GM23338 (cell line): Measurements from ENCODE around the gene IGF2. TPM values are rescaled to one million over a fixed set of nuclear protein-coding genes. Genes with fewer than 3 reads are reported as not detected.

Experiments
- ATAC-seq: fragments of 200-7000 bp; cut with Tn5 transposase; 3 replicates; pipeline ENCODE4 v1.9.1; 2020
- DNase-seq: peaks from one replicate; pipeline ENCODE4 v3.0.0-alpha.2; 2015; ENCODE audit warnings: low spot score
- H2AFZ ChIP-seq: fragments of 200-600 bp; sonication (generic); 2 replicates; pipeline ENCODE4 v1.8.0; 2016; ENCODE audit warnings: antibody characterized with exemption, mild to moderate bottlenecking, moderate library complexity
- H3F3A ChIP-seq: fragments of 200-600 bp; sonication (generic); replicated peaks from 2 replicates; pipeline ENCODE4 v1.8.0; 2017; ENCODE audit warnings: antibody characterized with exemption, mixed run types, low read depth
- H3K27ac ChIP-seq: fragments of 200-600 bp; sonication (generic); 2 replicates; pipeline ENCODE4 v1.6.1; 2016; ENCODE audit warnings: low read depth
- H3K27me3 ChIP-seq: fragments of 200-600 bp; sonication (generic); 2 replicates; pipeline ENCODE4 v1.8.0; 2016; ENCODE audit warnings: mild to moderate bottlenecking, mixed run types, moderate library complexity; ENCODE audit not compliant: insufficient read depth
- H3K36me3 ChIP-seq: fragments of 200-600 bp; sonication (generic); 2 replicates; pipeline ENCODE4 v1.8.0; 2016; ENCODE audit warnings: mild to moderate bottlenecking; ENCODE audit not compliant: insufficient read depth
- H3K4me1 ChIP-seq: fragments of 200-600 bp; sonication (generic); 2 replicates; pipeline ENCODE4 v1.8.0; 2016; ENCODE audit warnings: mild to moderate bottlenecking, moderate library complexity; ENCODE audit not compliant: insufficient read depth
- H3K4me2 ChIP-seq: fragments of 200-600 bp; sonication (generic); 2 replicates; pipeline ENCODE4 v1.7.1; 2017; ENCODE audit warnings: mixed run types
- H3K4me3 ChIP-seq: fragments of 200-600 bp; sonication (generic); 2 replicates; pipeline ENCODE4 v1.6.1; 2016; ENCODE audit warnings: mixed run types
- H3K79me2 ChIP-seq: fragments of 200-600 bp; sonication (generic); replicated peaks from 2 replicates; pipeline ENCODE4 v1.8.0; 2017; ENCODE audit warnings: mild to moderate bottlenecking; ENCODE audit not compliant: insufficient read depth
- H3K9me2 ChIP-seq: fragments of 200-600 bp; sonication (generic); 2 replicates; pipeline ENCODE4 v1.8.0; 2017; ENCODE audit not compliant: insufficient read depth
- H4K20me1 ChIP-seq: fragments of 200-600 bp; sonication (generic); replicated peaks from 2 replicates; pipeline ENCODE4 v1.8.0; 2017; ENCODE audit warnings: mild to moderate bottlenecking; ENCODE audit not compliant: insufficient read depth
- H3K27ac Mint-ChIP-seq: 2 replicates; pipeline ENCODE4 v1.8.0; 2020; ENCODE audit warnings: inconsistent platforms, mild to moderate bottlenecking, moderate library complexity, mixed read lengths
- H3K27me3 Mint-ChIP-seq: 3 replicates; pipeline ENCODE4 v1.8.0; 2022; ENCODE audit warnings: low read depth, mild to moderate bottlenecking, moderate library complexity, mixed read lengths, inconsistent platforms; ENCODE audit not compliant: insufficient read depth, poor library complexity
- H3K36me3 Mint-ChIP-seq: 3 replicates; pipeline ENCODE4 v1.8.0; 2021; ENCODE audit warnings: low read depth, mild to moderate bottlenecking, inconsistent platforms, moderate library complexity, mixed read lengths
- H3K4me1 Mint-ChIP-seq: 3 replicates; pipeline ENCODE4 v1.8.0; 2020; ENCODE audit warnings: mild to moderate bottlenecking, inconsistent platforms, mixed read lengths
- H3K4me3 Mint-ChIP-seq: 3 replicates; pipeline ENCODE4 v1.8.0; 2021; ENCODE audit warnings: moderate library complexity, mild to moderate bottlenecking, inconsistent platforms, mixed read lengths
- H3K9me3 Mint-ChIP-seq: 3 replicates; pipeline ENCODE4 v1.8.0; 2020; ENCODE audit warnings: moderate library complexity, mild to moderate bottlenecking, inconsistent platforms, mixed read lengths
- CREB1 ChIP-seq: fragments of 250-450 bp; sonication (Bioruptor Pico); IDR thresholded peaks from 2 replicates; pipeline ENCODE4 v1.5.0; 2020; ENCODE audit warnings: low read depth, mild to moderate bottlenecking, moderate library complexity
- EZH2 ChIP-seq: fragments of 200-600 bp; sonication (generic); IDR thresholded peaks from one replicate; pipeline ENCODE4 v1.8.0; 2017; ENCODE audit warnings: antibody characterized with exemption, mild to moderate bottlenecking, low read depth; ENCODE audit not compliant: unreplicated experiment
- JUNB ChIP-seq: IDR thresholded peaks from one replicate; pipeline ENCODE4 v1.6.1; 2016; ENCODE audit warnings: antibody characterized with exemption; ENCODE audit not compliant: unreplicated experiment
- NANOG ChIP-seq: IDR thresholded peaks from 2 replicates; pipeline ENCODE4 v1.6.1; 2016; ENCODE audit warnings: antibody characterized with exemption, borderline replicate concordance
- POLR2AphosphoS5 ChIP-seq: IDR thresholded peaks from 2 replicates; pipeline ENCODE4 v1.6.1; 2016; ENCODE audit warnings: antibody characterized with exemption, low read depth
- ZNF114 ChIP-seq: fragments of 250-450 bp; sonication (Bioruptor Pico); IDR thresholded peaks from 2 replicates; pipeline ENCODE4 v1.5.0; 2020; ENCODE audit warnings: mild to moderate bottlenecking, moderate library complexity
- ZNF331 ChIP-seq: fragments of 250-450 bp; sonication (Bioruptor Pico); IDR thresholded peaks from 2 replicates; pipeline ENCODE4 v1.5.0; 2020; ENCODE audit warnings: low read depth, mild to moderate bottlenecking, moderate library complexity
- polyA plus RNA-seq: library from polyadenylated mRNA; unstranded; fragments of >200 nt; fragmentation: Nextera tagmentation; extraction: Ambion mirVana; gene quantifications from 2 replicates; pipeline ENCODE4 v1.2.1, GENCODE V29; 2016
- total RNA-seq: library from RNA; depleted of rRNA; stranded (reverse); fragments of >200 nt; shearing (Covaris generic); gene quantifications from 2 replicates; pipeline ENCODE4 v1.2.3, GENCODE V29; 2014
- TF ChIP-seq, protein P1 (sequence below): IDR thresholded peaks from one replicate; pipeline ENCODE4 v1.6.1; 2018; ENCODE audit warnings: antibody characterized with exemption; ENCODE audit not compliant: unreplicated experiment
- TF ChIP-seq, protein P2 (sequence below): IDR thresholded peaks from 2 replicates; pipeline ENCODE4 v1.6.1; 2016; ENCODE audit warnings: antibody characterized with exemption

Gene IGF2
- total and polyA plus RNA-seq, 2 experiments from 2014 or later: 1.4 to 4.0 TPM

DNA sequence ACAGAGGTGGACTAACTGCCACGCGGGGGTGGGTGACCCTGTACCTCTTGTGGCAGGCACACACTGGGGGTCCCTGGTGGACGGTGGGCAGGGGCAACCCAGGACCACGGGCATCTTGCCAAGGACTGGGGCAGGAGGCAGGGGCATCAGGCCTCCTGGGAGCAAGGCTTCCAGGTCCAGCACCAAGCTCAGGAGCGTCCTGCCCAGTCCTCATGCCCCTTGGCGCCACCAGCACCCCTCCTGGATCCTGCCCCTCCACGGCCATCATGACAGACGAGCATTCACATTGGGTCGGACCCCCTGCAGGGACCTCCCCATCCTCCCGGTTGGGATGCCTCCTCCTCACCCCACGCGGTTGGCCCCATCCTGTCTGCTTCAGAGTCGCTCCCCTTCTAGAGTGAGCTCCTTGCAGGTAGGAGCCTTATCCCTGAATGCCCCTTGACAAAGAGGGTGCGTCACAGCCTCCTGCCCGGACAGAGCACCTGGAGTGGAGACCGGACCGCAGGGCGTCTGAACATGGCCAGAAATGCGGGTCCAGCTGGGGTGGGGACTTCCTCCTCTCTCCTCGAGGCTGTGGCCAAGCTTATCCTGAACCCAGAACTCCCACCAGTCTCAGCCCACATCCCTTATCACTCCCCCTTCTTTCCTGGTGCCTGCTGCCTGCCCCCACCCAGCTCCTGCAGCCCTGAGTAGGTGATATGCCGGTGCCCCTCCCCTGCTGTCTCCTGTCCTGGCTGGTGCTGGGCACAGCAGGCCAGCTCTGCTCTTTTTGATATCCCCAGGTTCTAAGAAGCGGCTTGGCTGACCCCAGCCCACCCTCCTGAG lies 40.3 kb downstream of the IGF2 start:
- H3K36me3 Mint-ChIP-seq: no peaks in the 10 kb centered on the region
- H3K27me3 Mint-ChIP-seq: peaks cover 20% of the 10 kb centered on the region
- 0 out of 2 replicates have a peak, but pooled peaks cover 2% of the 10 kb centered on the region for H3F3A ChIP-seq
- H4K20me1 ChIP-seq: no peaks in the 10 kb centered on the region
- H3K4me1 Mint-ChIP-seq: peaks cover 18% of the 10 kb centered on the region
- H3K4me1 ChIP-seq: peaks cover 12% of the 10 kb centered on the region; the same call in 1 of the 2 replicates
- H3K4me3 ChIP-seq: no peak overlapping the region
- TF ChIP-seq JUNB: no peak
- TF ChIP-seq EZH2: no peak
- no peaks in the 10 kb centered on the region; the same call in 2 of the 3 replicates for H3K9me3 Mint-ChIP-seq
- H3K27ac ChIP-seq: no peak overlapping the region
- H3K9me2 ChIP-seq: peaks cover 5% of the 10 kb centered on the region; the same call in 1 of the 2 replicates
- H3K27me3 ChIP-seq: no peaks in the 10 kb centered on the region
- H3K36me3 ChIP-seq: no peaks in the 10 kb centered on the region
- no peak overlapping the region for H3K4me2 ChIP-seq
- no peak for DNase-seq
- no peak overlapping the region for H3K4me3 Mint-ChIP-seq
- no peaks in the 10 kb centered on the region for H3K79me2 ChIP-seq
- no peak overlapping the region for H2AFZ ChIP-seq
- no peak overlapping the region for H3K27ac Mint-ChIP-seq
- no peak for ATAC-seq

DNA sequence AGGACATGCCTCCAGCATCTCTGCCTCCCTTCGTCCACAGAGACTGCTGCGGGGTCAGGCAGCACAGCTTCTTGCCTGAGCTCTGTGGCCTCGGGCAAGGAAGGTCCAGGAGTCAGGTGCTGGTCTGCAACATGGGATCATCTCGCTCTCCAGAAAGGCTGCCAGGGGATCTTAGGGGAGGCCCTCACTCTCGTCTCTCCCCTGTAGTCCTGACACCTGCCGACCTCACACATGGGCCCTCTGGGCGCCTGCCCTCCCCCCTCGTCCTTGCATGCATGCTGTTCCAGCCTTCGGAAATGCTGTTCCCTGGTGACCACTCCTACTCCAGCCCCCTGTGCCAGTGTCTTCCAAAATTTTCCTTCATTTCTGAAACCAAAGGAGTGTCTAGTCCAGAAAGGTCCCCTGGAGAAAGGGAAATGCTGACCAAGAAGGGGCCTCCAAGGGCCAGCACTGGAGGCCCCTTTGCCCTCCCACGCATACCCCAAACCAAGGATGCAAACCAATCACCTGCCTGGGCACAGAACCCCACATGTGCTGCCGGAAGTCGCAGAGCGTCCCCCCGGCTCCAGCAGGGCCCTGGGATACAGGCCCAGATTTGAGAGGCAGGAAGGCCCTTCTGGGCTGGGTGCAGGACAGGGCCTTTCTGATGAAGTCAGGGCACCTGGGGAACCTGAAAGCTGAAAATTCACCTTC lies 41.0 kb downstream of the IGF2 start:
- peaks cover 12% of the 10 kb centered on the region; the same call in 1 of the 2 replicates for H3K4me1 ChIP-seq
- no peak for TF ChIP-seq CREB1
- no peak for TF ChIP-seq JUNB
- TF ChIP-seq, protein P1, sequence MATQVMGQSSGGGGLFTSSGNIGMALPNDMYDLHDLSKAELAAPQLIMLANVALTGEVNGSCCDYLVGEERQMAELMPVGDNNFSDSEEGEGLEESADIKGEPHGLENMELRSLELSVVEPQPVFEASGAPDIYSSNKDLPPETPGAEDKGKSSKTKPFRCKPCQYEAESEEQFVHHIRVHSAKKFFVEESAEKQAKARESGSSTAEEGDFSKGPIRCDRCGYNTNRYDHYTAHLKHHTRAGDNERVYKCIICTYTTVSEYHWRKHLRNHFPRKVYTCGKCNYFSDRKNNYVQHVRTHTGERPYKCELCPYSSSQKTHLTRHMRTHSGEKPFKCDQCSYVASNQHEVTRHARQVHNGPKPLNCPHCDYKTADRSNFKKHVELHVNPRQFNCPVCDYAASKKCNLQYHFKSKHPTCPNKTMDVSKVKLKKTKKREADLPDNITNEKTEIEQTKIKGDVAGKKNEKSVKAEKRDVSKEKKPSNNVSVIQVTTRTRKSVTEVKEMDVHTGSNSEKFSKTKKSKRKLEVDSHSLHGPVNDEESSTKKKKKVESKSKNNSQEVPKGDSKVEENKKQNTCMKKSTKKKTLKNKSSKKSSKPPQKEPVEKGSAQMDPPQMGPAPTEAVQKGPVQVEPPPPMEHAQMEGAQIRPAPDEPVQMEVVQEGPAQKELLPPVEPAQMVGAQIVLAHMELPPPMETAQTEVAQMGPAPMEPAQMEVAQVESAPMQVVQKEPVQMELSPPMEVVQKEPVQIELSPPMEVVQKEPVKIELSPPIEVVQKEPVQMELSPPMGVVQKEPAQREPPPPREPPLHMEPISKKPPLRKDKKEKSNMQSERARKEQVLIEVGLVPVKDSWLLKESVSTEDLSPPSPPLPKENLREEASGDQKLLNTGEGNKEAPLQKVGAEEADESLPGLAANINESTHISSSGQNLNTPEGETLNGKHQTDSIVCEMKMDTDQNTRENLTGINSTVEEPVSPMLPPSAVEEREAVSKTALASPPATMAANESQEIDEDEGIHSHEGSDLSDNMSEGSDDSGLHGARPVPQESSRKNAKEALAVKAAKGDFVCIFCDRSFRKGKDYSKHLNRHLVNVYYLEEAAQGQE: no peak
- TF ChIP-seq NANOG: no peak
- no peak for TF ChIP-seq EZH2
- no peak for TF ChIP-seq ZNF114 (CRISPR knock-in tag)
- TF ChIP-seq ZNF331 (CRISPR knock-in tag): no peak
- TF ChIP-seq, protein P2, sequence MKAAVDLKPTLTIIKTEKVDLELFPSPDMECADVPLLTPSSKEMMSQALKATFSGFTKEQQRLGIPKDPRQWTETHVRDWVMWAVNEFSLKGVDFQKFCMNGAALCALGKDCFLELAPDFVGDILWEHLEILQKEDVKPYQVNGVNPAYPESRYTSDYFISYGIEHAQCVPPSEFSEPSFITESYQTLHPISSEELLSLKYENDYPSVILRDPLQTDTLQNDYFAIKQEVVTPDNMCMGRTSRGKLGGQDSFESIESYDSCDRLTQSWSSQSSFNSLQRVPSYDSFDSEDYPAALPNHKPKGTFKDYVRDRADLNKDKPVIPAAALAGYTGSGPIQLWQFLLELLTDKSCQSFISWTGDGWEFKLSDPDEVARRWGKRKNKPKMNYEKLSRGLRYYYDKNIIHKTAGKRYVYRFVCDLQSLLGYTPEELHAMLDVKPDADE: no peak
- no peak for TF ChIP-seq POLR2AphosphoS5
- peak overlapping the region; percentile 78; the same call in 1 of the 2 replicates for H2AFZ ChIP-seq
- no peak overlapping the region for H3K27ac Mint-ChIP-seq
- ATAC-seq (peak; percentile 13), DNase-seq (no peak)
- H3K9me3 Mint-ChIP-seq: no peaks in the 10 kb centered on the region; the same call in 1 of the 3 replicates
- H3K4me3 Mint-ChIP-seq: no peak overlapping the region
- no peak overlapping the region for H3K27ac ChIP-seq
- H4K20me1 ChIP-seq: no peaks in the 10 kb centered on the region
- H3K4me2 ChIP-seq: 0 out of 2 replicates have a peak overlapping the region, but pooled peaks have one; percentile 51
- H3K4me1 Mint-ChIP-seq: peaks cover 20% of the 10 kb centered on the region
- H3K79me2 ChIP-seq: no peaks in the 10 kb centered on the region
- H3K9me2 ChIP-seq: peaks cover 5% of the 10 kb centered on the region; the same call in 1 of the 2 replicates
- no peaks in the 10 kb centered on the region for H3K36me3 Mint-ChIP-seq
- H3K27me3 Mint-ChIP-seq: peaks cover 19% of the 10 kb centered on the region
- no peaks in the 10 kb centered on the region for H3K36me3 ChIP-seq
- no peak overlapping the region for H3K4me3 ChIP-seq
- H3F3A ChIP-seq: 0 out of 2 replicates have a peak, but pooled peaks cover 2% of the 10 kb centered on the region
- no peaks in the 10 kb centered on the region for H3K27me3 ChIP-seq
